ENCODE results near the gene BTBD2.

- TF ChIP-seq POLR2AphosphoS5 (IDR thresholded peaks at IDR 0.05; ENCODE audit: low read depth, low read length), result no peak
- TF ChIP-seq SIN3A (IDR thresholded peaks at IDR 0.05; ENCODE audit: borderline replicate concordance, insufficient read depth, low read length), result no peak
- no peak for TF ChIP-seq REST (IDR thresholded peaks at IDR 0.05; ENCODE audit: insufficient read depth in 1 of 2, low read depth in 2 of 2, low read length in 2 of 2)
- no peak for TF ChIP-seq TAF1 (IDR thresholded peaks at IDR 0.05; ENCODE audit: borderline replicate concordance, insufficient read depth, low read length)
These were observed 30.1 kb upstream of the BTBD2 start for GRCh38 chr19:2045501-2046045.

All from PFSK-1 (cell line).